Neural cell (in vitro differentiated cells): Measurements from ENCODE around the gene ZNF486. TPM values are rescaled to one million over a fixed set of nuclear protein-coding genes. Genes with fewer than 3 reads are reported as not detected.

ENCODE experiments used
- H2AFZ ChIP-seq: fragments of 200-600, 300-800 bp; sonication (generic), shearing (Covaris generic); 2 replicates; pipeline ENCODE4 v1.6.0; 2014; ENCODE audit warnings: low read depth, mild to moderate bottlenecking, antibody characterized with exemption, low read length, moderate library complexity
- H3F3A ChIP-seq: fragments of 200-600 bp; shearing (Covaris generic); 2 replicates; pipeline ENCODE4 v1.6.1; 2016; ENCODE audit warnings: mild to moderate bottlenecking, moderate library complexity, mixed read lengths, antibody characterized with exemption, low read length; ENCODE audit not compliant: insufficient read depth, poor library complexity, severe bottlenecking
- H3K27ac ChIP-seq: fragments of 200-600, 300-800 bp; sonication (generic), shearing (Covaris generic); 2 replicates; pipeline ENCODE4 v1.5.1; 2014; ENCODE audit warnings: mild to moderate bottlenecking, low read length, moderate library complexity
- H3K27me3 ChIP-seq: fragments of 300-800, 200-600 bp; sonication (generic), shearing (Covaris generic); 2 replicates; pipeline ENCODE4 v1.6.0; 2014; ENCODE audit warnings: mild to moderate bottlenecking, low read depth, low read length, moderate library complexity; ENCODE audit not compliant: insufficient read depth
- H3K36me3 ChIP-seq: fragments of 300-800, 200-600 bp; sonication (generic), shearing (Covaris generic); 2 replicates; pipeline ENCODE4 v1.5.1; 2014; ENCODE audit warnings: mild to moderate bottlenecking, antibody characterized with exemption, low read length, moderate library complexity; ENCODE audit not compliant: insufficient read depth
- H3K4me2 ChIP-seq: fragments of 300-800, 200-600 bp; sonication (generic), shearing (Covaris generic); 2 replicates; pipeline ENCODE4 v1.6.0; 2014; ENCODE audit warnings: mild to moderate bottlenecking, low read length
- H3K4me3 ChIP-seq: fragments of 300-800, 200-600 bp; sonication (generic), shearing (Covaris generic); 2 replicates; pipeline ENCODE4 v1.5.1; 2014; ENCODE audit warnings: mild to moderate bottlenecking, low read length, moderate library complexity
- H3K79me2 ChIP-seq: fragments of 200-600 bp; shearing (Covaris generic); replicated peaks from 2 replicates; pipeline ENCODE4 v1.6.0; 2014; ENCODE audit warnings: mild to moderate bottlenecking, low read length, moderate library complexity; ENCODE audit not compliant: insufficient read depth
- H3K9ac ChIP-seq: fragments of 300-800, 200-600 bp; sonication (generic), shearing (Covaris generic); 2 replicates; pipeline ENCODE4 v1.6.1; 2016; ENCODE audit warnings: mild to moderate bottlenecking, low read length, mixed read lengths
- H3K9me2 ChIP-seq: fragments of 200-600 bp; shearing (Covaris generic); 2 replicates; pipeline ENCODE4 v1.6.1; 2016; ENCODE audit warnings: mild to moderate bottlenecking, low read length, mixed read lengths; ENCODE audit not compliant: insufficient read depth
- H3K9me3 ChIP-seq: fragments of 200-600, 300-800 bp; sonication (generic), shearing (Covaris generic); 2 replicates; pipeline ENCODE4 v1.6.1; 2016; ENCODE audit warnings: mild to moderate bottlenecking, mixed run types, low read length, moderate library complexity, mixed read lengths
- H4K20me1 ChIP-seq: fragments of 200-600 bp; shearing (Covaris generic); 2 replicates; pipeline ENCODE4 v1.6.1; 2016; ENCODE audit warnings: mild to moderate bottlenecking, mixed run types; ENCODE audit not compliant: insufficient read depth
- CTCF ChIP-seq: fragments of 450-650 bp; IDR thresholded peaks from 2 replicates; pipeline ENCODE4 v1.5.1; 2014; ENCODE audit warnings: antibody characterized with exemption, mild to moderate bottlenecking, moderate library complexity; ENCODE audit not compliant: poor library complexity, severe bottlenecking
- EP300 ChIP-seq: fragments of 450-650 bp; conservative IDR thresholded peaks from 2 replicates; pipeline ENCODE4 v1.6.1; 2014; ENCODE audit warnings: antibody characterized with exemption, mild to moderate bottlenecking, moderate library complexity; ENCODE audit not compliant: poor library complexity, severe bottlenecking
- EZH2 ChIP-seq: fragments of 200-600, 300-800 bp; shearing (Covaris generic), sonication (generic); IDR thresholded peaks from 2 replicates; pipeline ENCODE4 v1.6.1; 2014; ENCODE audit warnings: antibody characterized with exemption, low read length, borderline replicate concordance, mild to moderate bottlenecking; ENCODE audit not compliant: insufficient read depth, poor library complexity, severe bottlenecking
- MXI1 ChIP-seq: fragments of 450-650 bp; conservative IDR thresholded peaks from 2 replicates; pipeline ENCODE4 v1.6.1; 2014; ENCODE audit warnings: antibody characterized with exemption, mild to moderate bottlenecking; ENCODE audit not compliant: poor library complexity, severe bottlenecking
- POLR2AphosphoS5 ChIP-seq: IDR thresholded peaks from 2 replicates; pipeline ENCODE4 v1.6.1; 2012
- RAD21 ChIP-seq: fragments of 450-650 bp; conservative IDR thresholded peaks from 2 replicates; pipeline ENCODE4 v1.6.1; 2014; ENCODE audit warnings: antibody characterized with exemption, mild to moderate bottlenecking, moderate library complexity
- REST ChIP-seq: IDR thresholded peaks from 2 replicates; pipeline ENCODE4 v1.6.1; 2012; ENCODE audit warnings: borderline replicate concordance
- SMC3 ChIP-seq: fragments of 450-650 bp; conservative IDR thresholded peaks from 2 replicates; pipeline ENCODE4 v1.6.1; 2014; ENCODE audit warnings: antibody characterized with exemption, mild to moderate bottlenecking, moderate library complexity; ENCODE audit not compliant: poor library complexity
- TAF1 ChIP-seq: IDR thresholded peaks from 2 replicates; pipeline ENCODE4 v1.6.1; 2012; ENCODE audit warnings: low read depth
- polyA plus RNA-seq: library from polyadenylated mRNA; depleted of rRNA; stranded (reverse); fragments of >200 nt; gene quantifications from 2 replicates; pipeline ENCODE4 v1.2.3, GENCODE V29; 2014

The ZNF486 gene
- polyA plus RNA-seq, 1 donor from 2014 or later = 1.9 TPM

GRCh38 chr19:20165971-20166592 lies 932 bp upstream of the ZNF486 start:
- H3K27me3 ChIP-seq = no peaks in the 10 kb centered on the region
- peaks cover 8% of the 10 kb centered on the region for H3K79me2 ChIP-seq
- TF ChIP-seq EP300 = no peak
- H3K9ac ChIP-seq = no peak overlapping the region
- H3K4me3 ChIP-seq = no peak overlapping the region
- no peaks in the 10 kb centered on the region for H3K36me3 ChIP-seq
- H3K9me2 ChIP-seq = no peaks in the 10 kb centered on the region
- H3K27ac ChIP-seq = no peak overlapping the region
- H3K4me2 ChIP-seq = no peak overlapping the region
- H2AFZ ChIP-seq = no peak overlapping the region
- H4K20me1 ChIP-seq = no peaks in the 10 kb centered on the region
- H3K9me3 ChIP-seq = no peaks in the 10 kb centered on the region
- no peaks in the 10 kb centered on the region for H3F3A ChIP-seq

- no peaks in the 10 kb centered on the region for H3K36me3 ChIP-seq
- peak overlapping the region; percentile 60 for H3K27ac ChIP-seq
- peak overlapping the region; percentile 70 for H3K9ac ChIP-seq
- no peaks in the 10 kb centered on the region for H3K9me2 ChIP-seq
- no peaks in the 10 kb centered on the region for H3F3A ChIP-seq
- peak overlapping the region; percentile 80 for H3K4me3 ChIP-seq
- no peaks in the 10 kb centered on the region for H3K27me3 ChIP-seq
- no peak for TF ChIP-seq SMC3
- no peak for TF ChIP-seq POLR2AphosphoS5
- no peak for TF ChIP-seq EZH2
- TF ChIP-seq CTCF = no peak
- TF ChIP-seq MXI1 = no peak
- TF ChIP-seq RAD21 = no peak
- no peak for TF ChIP-seq TAF1
- no peak for TF ChIP-seq EP300
- no peak for TF ChIP-seq REST
- peak overlapping the region; percentile 59 for H2AFZ ChIP-seq
- H3K79me2 ChIP-seq = peaks cover 8% of the 10 kb centered on the region
- no peaks in the 10 kb centered on the region for H4K20me1 ChIP-seq
- H3K9me3 ChIP-seq = no peaks in the 10 kb centered on the region
- H3K4me2 ChIP-seq = peak overlapping the region; percentile 57
Observed at GRCh38 chr19:20167651-20168122, 673 bp downstream of the ZNF486 start.
